Progenitor cell of endocrine pancreas (in vitro differentiated cells): ENCODE measurements around the gene ADPRHL1. TPM values are rescaled to one million over a fixed set of nuclear protein-coding genes. Genes with fewer than 3 reads are reported as not detected.

Source experiments
- DNase-seq: peaks from one replicate; pipeline ENCODE4 v3.0.0; 2021; ENCODE audit warnings: low spot score; ENCODE audit not compliant: unreplicated experiment
- H3K27ac Mint-ChIP-seq: 2 replicates; pipeline ENCODE4 v1.8.0; 2021; ENCODE audit warnings: mild to moderate bottlenecking, moderate library complexity, mixed read lengths
- H3K27me3 Mint-ChIP-seq: 2 replicates; pipeline ENCODE4 v1.8.0; 2021; ENCODE audit warnings: mixed read lengths
- H3K36me3 Mint-ChIP-seq: 2 replicates; pipeline ENCODE4 v1.8.0; 2022; ENCODE audit warnings: mixed read lengths; ENCODE audit not compliant: insufficient read depth
- H3K4me1 Mint-ChIP-seq: 2 replicates; pipeline ENCODE4 v1.8.0; 2021; ENCODE audit warnings: low read depth, mixed read lengths
- H3K4me3 Mint-ChIP-seq: 2 replicates; pipeline ENCODE4 v1.8.0; 2021; ENCODE audit warnings: low read depth, mild to moderate bottlenecking, moderate library complexity, mixed read lengths
- H3K9me3 Mint-ChIP-seq: 2 replicates; pipeline ENCODE4 v1.8.0; 2021; ENCODE audit warnings: low read depth, mixed read lengths
- CTCF ChIP-seq: fragments of 200-600 bp; sonication (generic); IDR thresholded peaks from one replicate; pipeline ENCODE4 v1.5.0; 2021; ENCODE audit warnings: antibody characterized with exemption, mild to moderate bottlenecking; ENCODE audit not compliant: unreplicated experiment
- total RNA-seq: library from RNA; stranded (reverse); gene quantifications from 2 replicates; pipeline ENCODE4 v1.2.1, GENCODE V29; 2021

Gene ADPRHL1
- total RNA-seq, 1 donor from 2014 or later = 6.8 TPM

GRCh38 chr13:113357529-113357928, 95.8 kb downstream of the ADPRHL1 start:
- H3K4me1 Mint-ChIP-seq = peaks cover 18% of the 10 kb centered on the region
- H3K27ac Mint-ChIP-seq = no peak overlapping the region
- H3K36me3 Mint-ChIP-seq = peaks cover 7% of the 10 kb centered on the region

GRCh38 chr13:113356596-113356995, 96.7 kb downstream of the ADPRHL1 start:
- Mint-ChIP-seq H3K4me1 (peaks cover 18% of the 10 kb centered on the region), H3K4me3 (no peak overlapping the region), H3K9me3 (no peaks in the 10 kb centered on the region), H3K36me3 (peaks cover 7% of the 10 kb centered on the region), H3K27me3 (no peaks in the 10 kb centered on the region), H3K27ac (no peak overlapping the region)
- no peak for TF ChIP-seq CTCF
- DNase-seq = no peak

More at GRCh38 chr13:113357529-113357928, 95.8 kb downstream of the ADPRHL1 start:
- Mint-ChIP-seq H3K27me3 (no peaks in the 10 kb centered on the region), H3K9me3 (no peaks in the 10 kb centered on the region), H3K4me3 (no peak overlapping the region)
- no peak for DNase-seq
- no peak for TF ChIP-seq CTCF

- no peak for DNase-seq
- Mint-ChIP-seq H3K36me3 (peaks cover 7% of the 10 kb centered on the region), H3K9me3 (no peaks in the 10 kb centered on the region), H3K27ac (no peak overlapping the region), H3K4me1 (peaks cover 18% of the 10 kb centered on the region), H3K27me3 (no peaks in the 10 kb centered on the region), H3K4me3 (no peak overlapping the region)
- TF ChIP-seq CTCF = no peak
Measured at GRCh38 chr13:113355621-113356020, 97.7 kb downstream of the ADPRHL1 start.

- Mint-ChIP-seq H3K9me3 (no peaks in the 10 kb centered on the region), H3K4me3 (no peak overlapping the region), H3K36me3 (peaks cover 12% of the 10 kb centered on the region), H3K27ac (no peak overlapping the region), H3K27me3 (no peaks in the 10 kb centered on the region), H3K4me1 (peaks cover 18% of the 10 kb centered on the region)
- no peak for DNase-seq
- TF ChIP-seq CTCF = no peak
Measured at GRCh38 chr13:113354831-113355610, 98.3 kb downstream of the ADPRHL1 start.

GRCh38 chr13:113353254-113353653, 100.0 kb downstream of the ADPRHL1 start:
- peaks cover 24% of the 10 kb centered on the region for H3K36me3 Mint-ChIP-seq
- no peaks in the 10 kb centered on the region for H3K27me3 Mint-ChIP-seq
- H3K4me3 Mint-ChIP-seq = no peak overlapping the region
- H3K9me3 Mint-ChIP-seq = no peaks in the 10 kb centered on the region
- no peak for DNase-seq
- TF ChIP-seq CTCF = no peak
- H3K4me1 Mint-ChIP-seq = peaks cover 4% of the 10 kb centered on the region
- no peak overlapping the region for H3K27ac Mint-ChIP-seq
